Parathyroid adenoma (tissue), 2 donors: ENCODE measurements around the gene PTOV1.

ENCODE experiments used
- H2AFZ ChIP-seq: fragments of 300-600 bp; sonication (generic); one replicate; pipeline ENCODE4 v1.7.0; 2017; ENCODE audit warnings: antibody characterized with exemption, mild to moderate bottlenecking
- H3K27ac ChIP-seq: fragments of 300-600 bp; sonication (generic); one replicate; pipeline ENCODE4 v1.7.0; 2017
- H3K27me3 ChIP-seq: fragments of 300-600 bp; sonication (generic); one replicate; pipeline ENCODE4 v1.7.0; 2017; ENCODE audit warnings: low read length; ENCODE audit not compliant: control insufficient read depth, insufficient read depth
- H3K36me3 ChIP-seq: fragments of 300-600 bp; sonication (generic); one replicate; pipeline ENCODE4 v1.7.0; 2017; ENCODE audit warnings: low read length; ENCODE audit not compliant: control insufficient read depth, insufficient read depth
- H3K4me1 ChIP-seq: fragments of 300-600 bp; sonication (generic); one replicate; pipeline ENCODE4 v1.7.0; 2017; ENCODE audit warnings: control low read depth
- H3K4me2 ChIP-seq: fragments of 300-600 bp; sonication (generic); one replicate; pipeline ENCODE4 v1.7.0; 2017; ENCODE audit warnings: low read length
- H3K4me3 ChIP-seq: fragments of 300-600 bp; sonication (generic); one replicate; pipeline ENCODE4 v1.7.0; 2017; ENCODE audit warnings: low read depth, low read length
- H3K79me2 ChIP-seq: fragments of 300-600 bp; sonication (generic); one replicate; pipeline ENCODE4 v1.7.0; 2017; ENCODE audit warnings: control low read depth
- H3K9ac ChIP-seq: fragments of 300-600 bp; sonication (generic); one replicate; pipeline ENCODE4 v1.7.0; 2017; ENCODE audit warnings: mild to moderate bottlenecking
- H3K9me3 ChIP-seq: fragments of 300-600 bp; sonication (generic); one replicate; pipeline ENCODE4 v1.7.0; 2017; ENCODE audit warnings: low read length; ENCODE audit not compliant: control insufficient read depth
- CTCF ChIP-seq: fragments of 300-600 bp; sonication (generic); IDR thresholded peaks from one replicate; pipeline ENCODE4 v1.7.0; 2017; ENCODE audit warnings: antibody characterized with exemption, mild to moderate bottlenecking
- donor health status: primary hyperparathyroidism.

Gene PTOV1

GRCh38 chr19:49864890-49865289, 13.9 kb downstream of the PTOV1 start:
- no peaks in the 10 kb centered on the region for H3K36me3 ChIP-seq
- TF ChIP-seq CTCF: no peak
- no peak overlapping the region for H3K27ac ChIP-seq
- no peaks in the 10 kb centered on the region for H3K27me3 ChIP-seq
- H3K4me1 ChIP-seq: peaks cover 18% of the 10 kb centered on the region
- H3K9ac ChIP-seq: no peak overlapping the region
- peaks cover 24% of the 10 kb centered on the region for H3K79me2 ChIP-seq
- H2AFZ ChIP-seq: no peak overlapping the region
- H3K4me2 ChIP-seq: peak overlapping the region; percentile 18
- H3K4me3 ChIP-seq: no peak overlapping the region
- no peaks in the 10 kb centered on the region for H3K9me3 ChIP-seq

GRCh38 chr19:49866933-49867782, 16.2 kb downstream of the PTOV1 start, which contains the start of gene PNKP:
Gene PNKP, minus strand, starts transcription at chr19:49867576. Its CDS starts 372 bp downstream, at chr19:49867204.
- Histone ChIP-seq H3K27me3 (no peaks in the 10 kb centered on the region), H3K4me1 (peaks cover 24% of the 10 kb centered on the region)

GRCh38 chr19:49869009-49869483, 18.1 kb downstream of the PTOV1 start:
- no peaks in the 10 kb centered on the region for H3K9me3 ChIP-seq
- peaks cover 24% of the 10 kb centered on the region for H3K79me2 ChIP-seq
- no peaks in the 10 kb centered on the region for H3K36me3 ChIP-seq
- H2AFZ ChIP-seq: peak overlapping the region; percentile 85
- peak overlapping the region; percentile 99 for H3K27ac ChIP-seq
- no peak overlapping the region for H3K9ac ChIP-seq
- peak overlapping the region; percentile 62 for H3K4me3 ChIP-seq
- no peak for TF ChIP-seq CTCF
- peak overlapping the region; percentile 84 for H3K4me2 ChIP-seq
- H3K27me3 ChIP-seq: no peaks in the 10 kb centered on the region
- peaks cover 24% of the 10 kb centered on the region for H3K4me1 ChIP-seq

More at GRCh38 chr19:49866933-49867782, 16.2 kb downstream of the PTOV1 start, which contains the start of gene PNKP:
- H3K9me3 ChIP-seq: no peaks in the 10 kb centered on the region
- peak within 1 kb of the TSS; percentile 97 for H2AFZ ChIP-seq
- H3K4me3 ChIP-seq: peak within 1 kb of the TSS; percentile 98
- H3K9ac ChIP-seq: peak within 1 kb of the TSS; percentile 85
- H3K27ac ChIP-seq: peak within 1 kb of the TSS; percentile 99
- H3K79me2 ChIP-seq: peaks cover 27% of the 10 kb centered on the region
- TF ChIP-seq CTCF: no peak
- H3K36me3 ChIP-seq: no peaks in the 10 kb centered on the region
- peak within 1 kb of the TSS; percentile 100 for H3K4me2 ChIP-seq

GRCh38 chr19:49869484-49870308, 18.7 kb downstream of the PTOV1 start:
- Histone ChIP-seq H3K79me2 (peaks cover 17% of the 10 kb centered on the region), H3K4me1 (peaks cover 24% of the 10 kb centered on the region), H3K4me3 (peak overlapping the region; percentile 62), H3K27ac (peak overlapping the region; percentile 99), H3K9me3 (no peaks in the 10 kb centered on the region), H3K27me3 (no peaks in the 10 kb centered on the region), H3K4me2 (peak overlapping the region; percentile 85), H3K36me3 (no peaks in the 10 kb centered on the region), H2AFZ (peak overlapping the region; percentile 92), H3K9ac (peak overlapping the region; percentile 34)
- peak; percentile 24 for TF ChIP-seq CTCF
